ENCODE measurements around the gene SCNN1B.
"Not testable (repeated sequence)": the region's sequence is repeated elsewhere in the genome, so short reads cannot be mapped to it uniquely, and the experiment has no call there.

SCNN1B gene

DNA sequence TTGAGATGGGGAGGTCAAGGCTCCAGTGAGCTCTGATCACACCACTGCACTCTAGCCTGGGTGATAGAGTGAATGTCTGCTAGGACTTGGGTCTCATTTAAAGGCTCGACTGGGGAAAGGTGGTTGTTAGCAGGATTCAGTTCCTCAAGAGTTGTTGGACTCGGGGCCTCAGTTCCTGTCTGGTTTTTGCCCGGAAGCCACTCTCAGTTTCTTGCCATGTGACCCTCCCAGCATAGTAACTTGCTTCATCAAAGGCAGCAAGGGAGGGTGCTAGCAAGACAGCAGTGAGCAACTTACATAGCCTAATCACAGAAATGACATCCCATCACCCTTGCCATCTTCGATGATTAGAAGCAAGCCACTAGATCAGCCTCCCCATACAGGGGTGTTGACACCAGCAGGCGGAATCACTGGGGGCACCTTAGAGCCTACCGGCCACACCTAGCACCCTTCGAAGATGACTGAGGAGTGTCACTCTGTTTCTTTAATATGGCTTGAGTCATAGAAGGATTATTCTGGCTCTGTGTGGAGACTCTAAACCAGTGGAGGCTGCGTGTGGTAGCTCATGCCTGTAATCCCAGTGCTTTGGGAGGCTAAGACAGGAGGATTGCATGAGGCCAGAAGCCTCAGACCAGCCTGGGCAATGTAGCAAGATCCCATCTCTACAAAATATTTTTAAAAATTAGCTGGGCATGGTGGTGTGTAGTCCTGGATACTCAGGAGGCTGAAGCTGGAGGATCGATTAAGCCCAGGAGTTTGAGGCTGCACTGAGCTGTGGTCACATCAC, 13.2 kb upstream of the SCNN1B start:
- no peak for FAIRE-seq

DNA sequence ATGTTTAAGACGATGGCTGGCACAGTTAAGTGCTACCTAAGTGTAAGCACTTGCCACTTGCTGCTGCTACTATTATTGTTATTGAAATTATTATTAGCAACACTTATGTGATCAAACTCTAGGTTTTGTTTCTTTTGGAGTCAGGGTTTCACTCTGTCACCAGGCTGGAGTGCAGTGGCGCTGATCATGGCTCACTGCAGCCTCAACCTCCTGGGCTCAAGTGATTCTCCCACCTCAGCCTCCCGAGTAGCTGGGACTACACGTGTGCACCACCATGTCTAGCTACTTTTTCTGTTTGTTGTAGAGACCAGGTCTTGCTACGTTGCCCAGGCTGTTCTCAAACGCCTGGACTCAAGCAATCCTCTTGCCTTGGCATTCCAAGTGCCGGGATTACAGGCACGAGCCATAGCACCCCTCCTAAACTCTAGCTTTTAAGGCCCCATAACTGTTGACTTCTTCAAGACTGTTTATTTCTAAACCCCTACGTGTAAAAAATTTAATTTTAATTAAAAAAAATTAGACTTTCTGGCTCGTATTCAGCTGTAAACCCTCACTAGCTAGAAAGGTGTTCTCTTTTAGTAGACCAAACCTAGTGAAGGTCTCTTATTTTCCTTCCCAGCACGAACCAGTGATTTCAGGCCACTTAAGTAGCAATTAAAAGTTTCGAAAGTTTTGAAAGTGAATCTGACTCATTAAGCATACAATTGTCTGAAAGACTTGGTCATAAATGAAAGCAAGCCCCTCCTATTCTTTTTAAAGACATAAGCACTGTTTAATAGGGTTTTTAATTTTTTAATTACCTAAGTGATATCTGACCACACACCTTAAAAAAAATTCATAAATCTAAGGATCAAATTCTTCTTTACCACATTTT, 11.7 kb upstream of the SCNN1B start:
- FAIRE-seq, result no peak

DNA sequence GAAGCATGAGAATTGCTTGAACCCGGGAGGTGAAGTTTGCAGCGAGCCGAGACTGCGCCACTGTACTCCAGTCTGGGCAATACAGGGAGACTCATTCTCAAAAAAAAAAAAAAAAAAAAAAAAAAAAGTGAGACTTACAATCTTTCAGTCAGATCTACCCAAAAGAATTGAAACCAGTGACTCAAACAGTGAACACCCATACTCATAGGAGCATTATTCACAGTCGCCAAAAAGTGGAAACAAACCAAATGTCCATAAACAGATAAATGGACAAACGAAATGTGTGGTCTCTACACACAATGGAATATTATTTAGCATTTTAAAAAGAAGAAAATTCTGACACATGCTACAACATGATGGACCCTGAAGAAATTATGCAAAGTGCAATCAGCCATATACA, 9.1 kb upstream of the SCNN1B start:
- no peak for FAIRE-seq

DNA sequence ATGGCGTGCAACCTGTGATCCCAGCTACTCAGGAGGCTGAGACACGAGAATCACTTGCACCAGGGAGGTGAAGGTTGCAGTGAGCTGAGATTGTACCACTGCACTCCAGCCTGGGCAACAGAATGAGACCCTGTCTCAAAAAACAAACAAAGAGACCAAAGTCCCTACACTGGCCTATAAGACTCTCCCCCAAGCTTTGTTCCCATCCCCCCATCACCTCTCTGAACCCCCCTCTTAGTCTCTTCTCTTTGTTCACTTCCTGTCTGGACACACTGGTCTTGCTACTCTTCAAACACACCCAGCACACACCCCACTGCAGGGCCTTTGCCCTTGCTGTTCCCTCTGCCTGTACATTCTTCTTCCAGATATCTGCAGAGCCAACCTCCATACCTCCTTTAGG, 7.8 kb upstream of the SCNN1B start:
- no peak for FAIRE-seq

DNA sequence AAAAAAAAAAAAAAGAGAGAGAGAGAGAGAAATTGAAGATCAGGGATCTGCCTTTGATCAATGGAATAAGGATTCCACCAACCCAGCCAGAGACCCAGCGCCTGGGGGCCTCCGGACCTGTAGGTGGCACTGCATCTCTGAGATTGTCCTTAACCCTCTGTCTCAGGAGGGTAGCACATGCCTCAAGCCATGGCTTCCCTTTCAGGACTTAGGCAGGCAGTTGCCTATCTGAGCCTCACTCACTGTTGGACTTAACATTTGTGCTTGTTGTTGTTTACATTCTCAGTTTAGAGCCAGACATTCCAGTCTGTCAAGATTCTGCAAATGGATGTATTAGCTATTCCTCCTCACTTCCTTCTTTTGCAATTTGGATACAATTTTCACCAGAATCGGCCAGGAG, 5.1 kb upstream of the SCNN1B start:
- no peak for FAIRE-seq

DNA sequence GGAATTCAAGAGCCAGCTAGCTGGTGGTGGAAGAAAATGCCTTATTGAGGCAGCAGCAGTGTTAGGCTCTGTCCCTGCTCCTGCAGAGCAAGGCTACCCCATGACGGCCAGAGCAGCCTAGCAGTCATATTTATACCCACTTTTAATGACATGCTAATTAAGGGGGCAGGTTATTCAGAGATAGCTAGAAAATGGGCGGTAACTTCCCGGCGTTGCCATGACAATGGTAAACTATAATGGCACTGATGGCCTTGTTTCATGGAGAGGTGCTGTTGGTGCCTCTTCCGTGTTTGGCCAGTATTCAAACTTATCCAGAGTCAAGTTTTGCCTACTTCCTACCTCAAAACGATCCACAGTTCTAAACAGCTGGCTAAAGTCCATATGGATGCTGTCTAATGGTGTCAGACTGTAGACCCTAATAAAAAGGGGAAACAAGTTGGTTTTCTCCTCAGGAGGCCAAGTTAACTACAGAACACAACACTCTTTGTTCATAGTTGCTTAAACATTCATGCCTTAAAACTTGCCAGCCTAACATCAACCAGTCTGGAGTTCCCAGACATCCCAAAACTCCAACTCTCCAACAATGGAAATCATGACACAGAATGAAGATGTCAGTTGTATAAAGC, 3.7 kb upstream of the SCNN1B start:
- no peak for FAIRE-seq

DNA sequence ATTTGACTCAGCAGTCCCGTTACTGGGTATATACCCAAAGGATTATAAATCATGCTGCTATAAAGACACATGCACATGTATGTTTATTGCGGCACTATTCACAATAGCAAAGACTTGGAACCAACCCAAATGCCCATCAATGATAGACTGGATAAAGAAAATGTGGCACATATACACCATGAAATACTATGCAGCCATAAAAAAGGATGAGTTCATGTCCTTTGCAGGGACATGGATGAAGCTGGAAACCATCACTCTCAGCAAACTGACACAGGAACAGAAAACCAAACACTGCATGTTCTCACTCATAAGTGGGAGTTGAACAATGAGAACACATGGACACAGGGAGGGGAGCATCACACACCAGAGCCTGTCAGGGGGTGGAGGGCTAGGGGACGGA, 2.3 kb upstream of the SCNN1B start:
- FAIRE-seq, result not testable (repeated sequence)

DNA sequence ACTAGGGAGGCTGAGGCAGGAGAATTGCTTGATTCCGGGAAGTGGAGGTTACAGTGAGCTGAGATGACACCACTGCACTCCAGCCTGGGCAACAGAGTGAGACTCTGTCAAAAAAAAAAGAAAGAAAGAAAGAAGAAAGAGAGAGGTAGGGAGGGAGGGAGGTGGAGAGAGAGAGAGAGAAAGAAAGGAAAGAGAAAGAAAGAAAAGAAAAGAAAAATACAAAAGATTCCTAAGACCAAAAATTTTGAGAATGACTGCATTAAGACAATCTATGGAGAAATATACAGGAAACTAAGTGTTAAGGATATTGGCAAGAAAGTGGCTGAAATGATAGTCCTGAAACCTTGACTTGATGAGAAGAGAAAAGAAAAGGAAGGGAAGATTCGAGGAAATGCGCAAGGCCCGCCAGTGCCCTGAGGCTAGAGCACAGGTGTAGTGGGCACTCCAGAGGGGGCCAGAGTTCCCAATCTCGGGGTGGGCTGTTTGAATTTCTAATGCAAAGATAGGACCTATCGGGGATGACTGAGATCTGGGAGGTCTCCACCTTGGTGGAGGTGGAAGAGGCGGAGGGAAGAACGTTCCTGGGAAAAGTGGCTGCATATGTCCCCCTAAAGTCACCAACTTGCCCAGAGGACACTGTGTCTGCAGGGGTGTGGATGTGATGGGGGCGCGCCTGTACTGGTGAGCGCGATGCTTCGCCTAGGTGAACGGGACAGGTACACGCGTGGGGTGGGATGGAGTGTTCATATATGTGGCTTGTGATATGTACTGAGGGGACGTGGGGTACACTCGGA, 654 bp upstream of the SCNN1B start:
- no peak for FAIRE-seq

DNA sequence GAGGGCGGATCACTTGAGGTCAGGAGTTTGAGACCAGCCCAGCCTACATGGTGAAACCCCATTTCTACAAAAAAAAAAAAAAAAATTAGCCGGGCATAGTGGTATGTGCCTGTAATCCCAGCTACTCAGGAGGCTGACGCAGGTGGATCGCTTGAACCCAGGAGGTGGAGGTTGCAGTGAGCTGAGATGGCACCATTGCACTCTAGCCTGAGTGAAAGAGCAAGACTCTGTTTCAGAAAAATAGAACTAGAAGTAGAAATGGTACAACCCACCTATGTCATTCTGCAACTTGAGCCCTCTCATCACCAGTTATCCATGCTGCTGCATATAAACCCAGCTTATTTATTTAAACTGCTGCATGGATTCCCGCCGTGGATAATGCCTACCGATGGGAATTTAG, 1.6 kb downstream of the SCNN1B start:
- FAIRE-seq, result no peak

DNA sequence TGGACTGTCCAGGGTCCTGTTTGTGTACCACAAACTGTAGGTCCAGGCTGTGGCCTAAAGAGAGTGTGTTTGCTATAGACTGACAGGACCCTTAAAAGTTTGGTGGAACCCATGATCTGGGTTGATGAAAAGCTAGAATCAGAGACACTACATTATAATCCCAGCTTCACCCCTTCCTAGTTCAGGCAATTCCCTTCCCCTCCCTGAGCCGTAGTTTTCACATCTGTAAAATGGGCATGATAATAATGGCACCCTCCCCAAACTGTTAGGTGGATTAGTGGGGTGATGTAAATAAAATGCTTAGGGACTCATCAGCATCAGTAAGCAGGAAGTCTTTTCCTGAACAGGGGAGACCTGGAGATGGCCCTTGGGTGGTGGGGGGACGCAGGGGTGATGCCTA, 2.5 kb downstream of the SCNN1B start:
- no peak for FAIRE-seq

DNA sequence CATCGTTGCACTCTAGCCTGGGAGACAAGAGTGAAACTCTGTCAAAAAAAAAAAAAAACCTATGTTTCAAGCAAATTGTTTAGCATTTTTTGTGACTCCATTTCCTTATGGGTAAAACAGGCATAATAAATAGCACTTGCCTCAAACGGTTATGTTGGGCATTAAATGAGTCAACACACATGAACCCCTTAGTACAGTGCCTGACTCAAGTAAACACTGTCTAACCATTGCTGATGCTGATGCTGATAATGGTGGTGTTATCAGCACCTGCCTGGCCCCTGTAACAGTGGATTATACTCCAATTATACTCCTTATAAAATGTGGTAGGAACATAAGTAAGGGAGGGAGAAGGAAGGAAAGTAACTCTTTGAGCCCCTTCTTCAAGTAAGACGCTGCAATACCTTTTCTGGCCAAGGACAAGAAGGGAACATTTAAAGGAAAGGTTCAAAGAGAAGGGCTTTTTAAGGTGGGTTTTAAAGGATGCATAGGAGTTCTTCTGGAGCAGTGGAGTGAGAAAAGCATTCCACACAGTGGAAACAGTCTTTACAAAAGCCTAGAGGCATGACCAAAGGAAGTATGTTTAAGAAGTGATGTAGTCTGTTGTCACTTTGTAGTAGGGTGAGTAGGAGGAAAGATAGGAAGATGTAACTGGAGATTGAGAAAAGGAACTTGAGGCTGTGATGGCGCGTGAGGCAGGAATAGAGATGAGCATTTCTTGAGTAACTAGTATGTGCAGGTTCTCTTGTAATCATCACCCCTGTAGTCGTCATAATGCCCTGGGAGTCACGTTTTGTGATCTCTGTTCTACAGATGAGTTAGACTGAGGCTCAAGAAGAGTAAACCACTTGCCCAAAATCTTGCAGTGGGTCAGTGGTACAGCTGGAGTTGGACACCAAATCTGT, 4.3 kb downstream of the SCNN1B start:
- no peak for FAIRE-seq

DNA sequence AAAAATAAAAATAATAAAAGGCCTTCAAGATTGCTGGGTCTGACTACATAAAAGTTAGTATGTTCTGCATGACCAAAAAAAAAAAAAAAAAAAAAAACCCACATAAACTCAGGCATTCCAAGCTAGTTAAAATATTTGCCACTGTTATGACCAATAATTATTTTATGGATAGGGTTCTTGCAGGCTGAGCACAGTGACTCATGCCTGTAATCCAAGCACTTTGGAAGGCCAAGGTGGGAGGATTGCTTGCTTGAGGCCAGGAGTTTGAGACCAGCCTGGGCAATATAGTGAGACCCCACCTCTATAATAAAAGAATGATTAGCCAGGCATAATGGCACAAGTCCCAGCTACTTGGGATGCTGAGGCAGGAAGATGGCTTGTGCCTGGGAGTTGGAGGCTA, 8.1 kb downstream of the SCNN1B start:
- no peak for FAIRE-seq

DNA sequence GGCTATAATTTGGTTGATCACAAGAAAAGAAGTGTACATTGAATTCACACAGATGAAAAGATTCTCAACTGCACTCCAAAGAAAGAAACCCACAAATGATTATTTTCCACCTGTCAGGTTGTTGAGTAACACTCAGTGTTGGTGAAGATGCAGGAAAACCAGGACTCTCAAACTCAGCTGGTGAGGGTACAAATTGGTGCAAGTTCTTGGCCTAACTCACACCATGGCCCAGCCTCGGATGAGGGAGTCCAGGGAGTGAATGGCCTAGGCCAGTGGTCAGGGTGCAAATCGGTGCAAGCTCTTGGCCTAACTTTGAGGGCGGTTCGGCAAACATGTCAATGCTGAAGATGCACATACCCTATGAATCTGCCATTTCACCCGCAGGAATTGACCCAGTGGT, 8.6 kb downstream of the SCNN1B start:
- FAIRE-seq, result no peak

DNA sequence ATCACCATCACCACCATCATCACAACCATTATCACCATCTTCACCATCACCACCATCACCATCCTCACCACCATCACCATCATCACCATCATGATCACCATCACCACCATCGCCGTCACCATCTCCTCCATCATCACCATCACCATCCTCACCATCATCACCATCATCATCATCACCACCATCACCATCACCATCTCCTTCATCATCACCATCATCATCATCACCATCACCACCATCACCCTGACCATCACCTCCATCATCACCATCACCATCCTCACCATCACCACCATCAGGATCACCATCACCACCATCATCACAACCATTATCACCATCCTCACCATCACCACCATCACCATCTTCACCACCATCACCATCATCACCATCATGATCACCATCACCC, 14.1 kb downstream of the SCNN1B start:
- FAIRE-seq, result no peak

DNA sequence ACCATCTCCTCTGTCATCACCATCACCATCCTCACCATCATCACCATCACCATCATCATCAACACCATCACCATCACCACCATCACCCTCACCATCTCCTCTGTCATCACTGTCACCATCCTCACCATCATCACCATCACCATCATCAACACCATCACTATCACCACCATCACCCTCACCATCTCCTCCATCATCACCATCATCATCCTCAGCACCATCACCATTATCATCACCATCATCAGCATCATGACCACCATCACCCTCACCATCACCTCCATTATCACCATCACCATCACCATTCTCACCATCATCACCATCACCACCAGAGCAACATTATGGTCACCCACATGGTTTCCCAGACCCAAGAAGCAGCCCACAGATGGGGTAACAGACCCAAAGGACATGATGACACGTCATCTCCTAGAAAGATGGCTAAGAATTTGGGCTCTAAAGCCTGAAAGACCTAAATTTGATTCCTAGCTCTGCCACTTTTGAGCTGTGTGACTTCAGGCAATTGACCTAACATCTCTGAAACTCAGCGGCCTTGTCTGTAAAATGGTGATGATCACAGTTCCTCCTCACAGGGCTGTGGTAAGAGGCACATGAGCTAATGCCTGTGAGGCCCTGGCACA, 14.6 kb downstream of the SCNN1B start:
- no peak for FAIRE-seq

DNA sequence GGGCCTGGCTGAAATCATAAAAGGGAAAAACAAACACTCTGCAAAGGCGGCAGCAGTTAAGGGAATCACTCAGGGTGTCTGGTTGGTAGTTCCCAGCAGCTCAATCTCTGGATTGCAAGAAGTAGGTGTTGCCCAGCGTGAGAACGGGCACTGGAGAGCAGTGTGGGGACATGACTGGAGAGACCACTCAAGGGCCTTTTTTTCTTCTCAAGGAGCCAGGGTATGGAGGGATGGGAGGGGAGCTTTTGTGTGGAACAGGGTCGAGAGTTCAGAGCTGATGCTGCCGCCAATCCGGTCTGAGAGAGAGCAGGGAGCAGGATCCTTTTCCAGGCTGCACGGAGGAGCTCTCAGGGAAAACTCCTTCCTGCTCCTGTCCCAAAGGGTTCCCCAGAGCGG, 15.2 kb downstream of the SCNN1B start:
- FAIRE-seq, result no peak

DNA sequence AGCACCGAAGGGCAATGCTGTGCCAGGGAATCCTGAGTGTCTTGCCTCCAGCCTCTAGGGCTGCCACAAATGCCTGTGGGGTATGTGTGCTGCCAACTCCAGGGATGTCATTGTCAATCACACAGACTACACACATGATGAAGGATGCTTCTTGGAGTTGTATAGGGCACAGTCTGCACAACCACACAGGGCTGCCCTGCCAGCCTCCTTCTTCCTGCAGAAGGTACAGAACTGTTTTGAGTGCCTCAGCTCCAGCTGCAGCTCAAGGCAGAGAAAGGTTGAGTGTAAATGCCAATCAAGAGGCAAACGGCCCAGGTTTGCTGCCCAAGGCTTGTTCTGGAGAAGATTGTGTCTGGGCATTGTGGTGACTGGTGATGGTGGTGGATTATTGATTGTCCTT, 15.6 kb downstream of the SCNN1B start:
- FAIRE-seq, result no peak

DNA sequence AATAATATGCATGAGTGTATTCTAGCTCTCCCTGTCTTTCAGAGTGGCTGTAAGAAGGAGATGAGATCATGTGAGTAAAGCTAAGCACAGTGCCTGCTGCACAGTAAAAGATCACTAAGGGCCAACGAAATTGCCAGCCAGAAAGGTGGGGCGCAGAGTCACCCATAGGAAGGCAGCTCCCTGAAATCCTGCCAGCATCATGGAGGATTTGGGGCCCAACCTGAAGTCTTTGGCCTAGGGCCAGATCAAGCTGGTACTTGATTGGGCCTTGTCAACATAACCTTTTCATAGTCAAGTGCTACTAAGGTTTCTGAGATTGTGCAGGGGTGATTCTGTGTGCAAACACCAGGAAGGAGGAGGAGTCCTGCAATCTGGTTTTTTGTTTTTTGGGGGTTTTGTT, 16.5 kb downstream of the SCNN1B start:
- no peak for FAIRE-seq

DNA sequence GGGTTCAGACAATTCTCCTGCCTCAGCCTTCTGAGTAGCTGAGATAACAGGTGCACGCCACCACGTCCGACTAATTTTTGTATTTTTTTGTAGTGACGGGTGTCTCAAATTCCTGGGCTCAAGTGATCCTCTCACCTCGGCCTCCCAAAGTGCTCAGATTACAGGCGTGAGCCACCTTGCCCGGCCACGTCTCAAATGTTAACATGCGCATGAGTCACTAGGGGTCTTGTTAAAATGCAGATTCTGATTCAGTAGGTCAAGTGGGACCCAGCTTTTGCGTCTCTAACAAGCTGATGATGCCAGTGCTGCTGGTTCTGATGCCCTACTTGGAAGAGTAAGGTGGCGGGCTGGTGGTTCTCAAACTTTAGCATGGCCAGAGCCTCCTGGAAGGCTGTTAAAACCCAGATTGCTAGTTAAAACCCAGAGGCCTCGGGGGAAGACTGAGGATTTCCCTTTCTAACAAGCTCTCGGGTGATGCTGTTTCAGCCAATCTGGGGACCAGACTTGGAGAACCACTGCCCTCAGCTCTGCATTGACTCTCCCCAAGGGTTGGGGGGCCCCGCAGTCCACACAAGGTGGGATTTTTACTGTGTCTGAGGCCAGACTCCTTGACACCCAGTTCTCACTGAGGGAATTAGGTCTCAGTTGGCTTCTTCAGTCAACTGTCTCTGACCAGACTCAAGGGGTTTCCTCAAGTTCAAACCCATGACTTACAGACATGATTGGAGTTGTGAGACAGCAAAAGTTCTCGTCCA, 17.9 kb downstream of the SCNN1B start:
- FAIRE-seq, result no peak

DNA sequence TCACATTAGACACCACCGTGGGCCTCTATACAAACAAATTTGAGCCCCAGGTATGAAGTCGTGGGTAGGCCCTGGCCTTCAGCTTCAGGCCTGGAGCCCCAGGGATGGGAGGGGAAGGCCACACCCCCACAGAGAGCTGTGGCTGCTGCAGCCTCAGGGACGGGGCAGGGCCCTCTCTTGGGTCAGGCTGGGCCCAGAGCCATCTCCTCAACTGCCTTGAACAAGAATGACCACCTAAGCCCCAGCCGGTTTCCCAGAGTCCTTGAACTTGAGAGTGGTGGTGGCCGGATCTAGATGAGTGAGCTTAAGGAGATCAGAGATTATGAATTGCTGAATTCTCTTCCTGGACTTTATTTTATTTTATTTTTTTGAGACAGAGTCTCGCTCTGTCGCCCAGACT, 18.6 kb downstream of the SCNN1B start:
- no peak for FAIRE-seq

Measured in A204.1 (cell line).